Mucosa of descending colon (tissue), 3 donors: ENCODE data around the gene KRT12. TPM values are rescaled to one million over a fixed set of nuclear protein-coding genes. Genes with fewer than 3 reads are reported as not detected.
"Not testable (repeated sequence)": the region's sequence is repeated elsewhere in the genome, so short reads cannot be mapped to it uniquely, and the experiment has no call there.

ENCODE experiments used
- ATAC-seq: fragments of 200-7000 bp; cut with Tn5 transposase; one replicate; pipeline ENCODE4 v1.9.1; 2020; ENCODE audit warnings: mild to moderate bottlenecking, moderate library complexity
- DNase-seq, 3 donors: peaks; one replicate each; pipeline ENCODE4 v3.0.0-alpha.2; 2020
- H3K36me3 ChIP-seq: fragments of 200-600 bp; one replicate; pipeline ENCODE4 v1.8.0; 2021; ENCODE audit warnings: low read depth, mild to moderate bottlenecking
- H3K4me1 ChIP-seq: fragments of 200-600 bp; one replicate; pipeline ENCODE4 v1.8.0; 2021; ENCODE audit warnings: low read depth, mild to moderate bottlenecking
- H3K4me3 ChIP-seq: fragments of 200-600 bp; one replicate; pipeline ENCODE4 v1.8.0; 2021; ENCODE audit warnings: mild to moderate bottlenecking
- H3K9me3 ChIP-seq: fragments of 200-600 bp; one replicate; pipeline ENCODE4 v1.8.0; 2021; ENCODE audit warnings: mild to moderate bottlenecking
- intact Hi-C, 2 donors: fragments of 100-400 bp; cut with DNase I in 1 of 2; cut with micrococcal nuclease in 1 of 2; formaldehyde crosslinking; loops; one replicate each; pipeline versions ENCODE4 v1.11.0 to v1.11.1; 2022; cut with DNase I, micrococcal nuclease
- total RNA-seq, 3 donors: library from RNA; stranded (reverse); fragmentation: NEBNext Ultra II Directional in 2 of 3; extraction: Animal tissue kit (Norgen Biotek cat#: 25700) in 2 of 3; gene quantifications; one replicate each; pipeline versions ENCODE4 v1.2.1 to v1.2.4, GENCODE V29; 2021 to 2023
- TF ChIP-seq, protein P1 (sequence below): fragments of 200-600 bp; IDR thresholded peaks from one replicate; pipeline ENCODE4 v1.8.0; 2022; ENCODE audit warnings: antibody characterized with exemption, mild to moderate bottlenecking
- donor health status: DM: no; HTN: no; CAD: no; lungs with moderate emphysema.
- donor health status: DM: no; HTN: no; CAD: no.
- donor health status: DM: no; HTN: yes; CAD: no.

The KRT12 gene
- total RNA-seq, 3 donors from 2014 or later = 0.80 to 6.0 (median 2.5) TPM

DNA sequence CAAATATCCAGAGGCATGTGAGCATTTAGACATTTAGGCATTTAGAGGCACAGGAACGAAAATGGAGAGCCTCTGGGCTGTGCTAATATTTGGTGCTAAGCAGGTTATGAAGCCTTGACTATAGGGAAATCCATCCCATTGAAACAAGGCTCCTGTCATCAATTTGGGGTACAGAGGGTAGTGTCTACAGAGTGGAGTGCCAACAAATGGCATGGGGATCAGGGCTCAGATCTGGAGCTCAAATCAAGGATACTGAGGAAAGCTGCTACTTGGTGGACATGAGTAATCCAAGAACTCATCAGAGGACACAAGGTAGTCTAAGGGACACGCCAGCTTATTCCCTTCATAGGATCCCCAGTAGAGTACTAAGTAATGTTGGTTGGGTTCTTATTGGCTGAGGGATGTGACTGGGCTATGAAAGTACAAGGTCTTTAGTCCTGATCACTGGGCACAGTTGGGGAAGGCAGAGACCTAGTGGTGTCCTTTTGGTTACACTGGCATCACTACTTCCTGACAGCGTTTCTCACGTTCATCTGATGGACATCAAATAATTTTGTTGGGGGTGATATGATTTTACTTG is 49.8 kb downstream of the KRT12 start:
- ATAC-seq (no peak), DNase-seq (no peak)
- TF ChIP-seq, protein P1, sequence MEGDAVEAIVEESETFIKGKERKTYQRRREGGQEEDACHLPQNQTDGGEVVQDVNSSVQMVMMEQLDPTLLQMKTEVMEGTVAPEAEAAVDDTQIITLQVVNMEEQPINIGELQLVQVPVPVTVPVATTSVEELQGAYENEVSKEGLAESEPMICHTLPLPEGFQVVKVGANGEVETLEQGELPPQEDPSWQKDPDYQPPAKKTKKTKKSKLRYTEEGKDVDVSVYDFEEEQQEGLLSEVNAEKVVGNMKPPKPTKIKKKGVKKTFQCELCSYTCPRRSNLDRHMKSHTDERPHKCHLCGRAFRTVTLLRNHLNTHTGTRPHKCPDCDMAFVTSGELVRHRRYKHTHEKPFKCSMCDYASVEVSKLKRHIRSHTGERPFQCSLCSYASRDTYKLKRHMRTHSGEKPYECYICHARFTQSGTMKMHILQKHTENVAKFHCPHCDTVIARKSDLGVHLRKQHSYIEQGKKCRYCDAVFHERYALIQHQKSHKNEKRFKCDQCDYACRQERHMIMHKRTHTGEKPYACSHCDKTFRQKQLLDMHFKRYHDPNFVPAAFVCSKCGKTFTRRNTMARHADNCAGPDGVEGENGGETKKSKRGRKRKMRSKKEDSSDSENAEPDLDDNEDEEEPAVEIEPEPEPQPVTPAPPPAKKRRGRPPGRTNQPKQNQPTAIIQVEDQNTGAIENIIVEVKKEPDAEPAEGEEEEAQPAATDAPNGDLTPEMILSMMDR = no peak
- Histone ChIP-seq H3K9me3 (no peaks in the 10 kb centered on the region), H3K4me3 (no peak overlapping the region), H3K36me3 (no peaks in the 10 kb centered on the region), H3K4me1 (no peaks in the 10 kb centered on the region)
- intact Hi-C loops = no loop called here

DNA sequence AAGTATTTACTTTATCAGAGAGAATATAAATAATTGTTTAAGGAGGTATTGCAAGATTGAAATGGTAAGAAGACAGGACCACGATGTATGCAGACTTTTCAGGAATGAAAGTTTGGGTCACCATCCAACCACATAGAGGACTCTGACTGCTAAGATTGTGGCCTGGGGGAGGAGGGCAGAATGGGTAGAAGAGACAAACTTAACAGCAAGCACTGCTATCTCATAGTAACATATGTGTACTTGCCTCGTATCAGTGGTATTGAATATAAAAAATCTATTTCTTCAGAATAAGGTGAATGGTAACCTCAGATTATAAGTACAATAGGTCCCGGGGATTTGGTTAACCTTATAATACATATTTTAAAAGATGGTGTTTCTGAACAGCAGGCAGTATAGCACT is 50.5 kb downstream of the KRT12 start:
- DNase-seq (no peak), ATAC-seq (no peak)
- Histone ChIP-seq H3K4me3 (no peak overlapping the region), H3K36me3 (no peaks in the 10 kb centered on the region), H3K4me1 (no peaks in the 10 kb centered on the region), H3K9me3 (no peaks in the 10 kb centered on the region)
- intact Hi-C loops = no loop called here
- TF ChIP-seq, protein P1 = no peak

DNA sequence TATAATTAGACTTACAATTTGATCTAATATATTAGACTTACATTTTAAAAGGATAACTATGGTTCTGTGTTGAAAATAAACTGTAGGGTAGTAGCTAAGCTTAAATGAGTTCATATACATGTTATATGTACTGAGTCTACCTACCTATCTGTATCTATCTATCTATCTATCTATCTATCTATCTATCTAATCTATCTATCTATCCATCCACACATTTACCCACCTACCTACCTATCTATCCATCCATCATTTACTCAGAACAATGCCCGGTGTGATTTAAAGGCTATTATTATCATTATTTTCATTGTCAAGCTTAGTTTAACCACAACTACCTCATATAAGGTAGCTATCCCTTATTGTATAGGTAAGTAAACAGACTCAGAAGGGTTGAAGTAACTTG is 51.6 kb downstream of the KRT12 start:
- Histone ChIP-seq H3K36me3 (no peaks in the 10 kb centered on the region), H3K9me3 (no peaks in the 10 kb centered on the region), H3K4me3 (no peak overlapping the region), H3K4me1 (no peaks in the 10 kb centered on the region)
- TF ChIP-seq, protein P1 = no peak
- DNase-seq (no peak), ATAC-seq (no peak)
- intact Hi-C loops = no loop called here

DNA sequence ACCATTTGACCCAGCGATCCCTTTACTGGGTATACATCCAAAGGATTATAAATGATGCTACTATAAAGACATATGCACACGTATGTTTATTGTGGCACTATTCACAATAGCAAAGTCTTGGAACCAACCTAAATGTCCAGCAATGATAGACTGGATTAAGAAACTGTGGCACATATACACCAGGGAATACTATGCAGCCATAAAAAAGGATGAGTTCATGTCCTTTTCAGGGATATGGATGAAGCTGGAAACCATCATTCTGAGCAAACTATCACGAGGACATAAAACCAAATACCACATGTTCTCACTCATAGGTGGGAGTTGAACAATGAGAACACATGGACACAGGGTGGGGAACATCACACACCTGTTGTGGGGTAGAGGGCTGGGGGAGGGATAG is 52.4 kb downstream of the KRT12 start:
- DNase-seq, H3K4me1 ChIP-seq, intact Hi-C loops, ATAC-seq, H3K9me3 ChIP-seq, H3K36me3 ChIP-seq, H3K4me3 ChIP-seq: not testable (repeated sequence)

DNA sequence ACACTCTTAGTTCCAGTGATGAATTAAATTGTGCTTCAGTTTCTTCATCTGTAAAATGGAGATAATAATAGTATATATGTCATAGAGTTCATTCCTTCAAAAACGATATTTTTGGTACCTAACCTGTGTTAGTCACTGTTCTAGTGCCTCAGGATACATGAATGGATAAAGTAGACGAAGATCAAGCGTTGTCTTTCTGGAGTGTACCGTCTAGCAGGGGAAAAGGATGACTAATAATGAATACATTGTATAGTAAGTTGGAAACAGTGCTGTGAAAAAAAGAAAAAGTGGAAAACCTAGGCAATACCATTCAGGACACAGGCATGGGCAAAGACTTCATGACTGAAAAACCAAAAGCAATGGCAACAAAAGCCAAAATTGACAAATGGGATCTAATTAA is 53.2 kb downstream of the KRT12 start:
- DNase-seq (no peak), ATAC-seq (no peak)
- H3K9me3 ChIP-seq = no peaks in the 10 kb centered on the region
- no peaks in the 10 kb centered on the region for H3K36me3 ChIP-seq
- H3K4me3 ChIP-seq = no peak overlapping the region
- TF ChIP-seq, protein P1 = no peak
- intact Hi-C loops = no loop called here
- no peaks in the 10 kb centered on the region for H3K4me1 ChIP-seq

DNA sequence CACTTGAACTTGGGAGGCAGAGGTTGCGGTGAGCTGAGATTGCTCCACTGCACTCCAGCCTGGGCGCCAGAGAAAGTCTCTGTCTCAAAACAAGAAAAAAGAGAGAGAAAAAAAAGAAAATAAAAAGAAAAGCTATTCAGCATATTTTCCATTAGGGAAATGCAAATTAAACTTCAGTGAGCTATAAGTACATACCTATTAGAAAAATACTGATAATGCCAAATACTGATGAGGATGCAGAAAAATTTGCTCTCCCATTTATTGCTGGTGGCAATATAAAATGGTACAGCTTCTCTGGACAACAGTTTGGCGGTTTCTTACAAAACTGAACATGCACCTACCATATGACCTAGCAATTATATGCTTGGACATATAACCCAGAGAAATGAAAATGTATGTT is 54.4 kb downstream of the KRT12 start:
- no peaks in the 10 kb centered on the region for H3K36me3 ChIP-seq
- H3K9me3 ChIP-seq = no peaks in the 10 kb centered on the region
- ATAC-seq = no peak
- no peak overlapping the region for H3K4me3 ChIP-seq
- intact Hi-C loops = no loop called here
- TF ChIP-seq, protein P1 = no peak
- no peak for DNase-seq
- H3K4me1 ChIP-seq = no peaks in the 10 kb centered on the region

Other genes starting within 250 kb of the KRT12 start
- 10 to 100 TPM; 72.0 to 93.8 (median 87.9) TPM for gene SMARCE1, start 219.4 kb downstream of the KRT12 start, total RNA-seq
- 1 to 10 TPM in 1 of 3 donors, under 1 TPM in 1, not detected in 1; 0.43 to 1.0 TPM for gene KRT222, start 202.0 kb downstream of the KRT12 start, total RNA-seq
- 1 to 10 TPM; 2.0 to 4.2 (median 2.4) TPM for gene KRT24, start 163.5 kb downstream of the KRT12 start, total RNA-seq
- not detected for gene KRT25, start 111.9 kb downstream of the KRT12 start, total RNA-seq
- not detected for gene KRT26, start 95.0 kb downstream of the KRT12 start, total RNA-seq
- not detected for gene KRT27, start 84.7 kb downstream of the KRT12 start, total RNA-seq
- not detected for gene KRT28, start 67.3 kb downstream of the KRT12 start, total RNA-seq
- 10 to 100 TPM; 24.5 to 33.1 (median 26.4) TPM for gene KRT10, start 44.6 kb downstream of the KRT12 start, total RNA-seq
- 1,000 to 10,000 TPM in 2 of 3 donors, 100 to 1,000 TPM in 1; 553 to 1,810 (median 1,312) TPM for gene KRT20, start 18.0 kb upstream of the KRT12 start, total RNA-seq
- under 1 TPM in 1 of 3 donors, not detected in 2; 0.53 TPM for gene KRT23, start 70.4 kb upstream of the KRT12 start, total RNA-seq
- under 1 TPM in 1 of 3 donors, not detected in 2; 0.52 TPM for gene KRT39, start 99.7 kb upstream of the KRT12 start, total RNA-seq
- under 1 TPM in 1 of 3 donors, not detected in 2; 0.22 TPM for gene KRT40, start 117.1 kb upstream of the KRT12 start, total RNA-seq
- not detected for gene KRTAP3-3, start 126.9 kb upstream of the KRT12 start, total RNA-seq
- not detected for gene KRTAP3-2, start 132.7 kb upstream of the KRT12 start, total RNA-seq
- not detected for gene KRTAP3-1, start 141.9 kb upstream of the KRT12 start, total RNA-seq
- gene KRTAP1-5, start 160.0 kb upstream of the KRT12 start, total RNA-seq = not detected
- gene KRTAP1-4, start 163.0 kb upstream of the KRT12 start, total RNA-seq = not detected
- not detected for gene KRTAP1-3, start 167.7 kb upstream of the KRT12 start, total RNA-seq
- not detected for gene KRTAP1-1, start 174.2 kb upstream of the KRT12 start, total RNA-seq
- gene KRTAP2-1, start 180.1 kb upstream of the KRT12 start, total RNA-seq = not detected
- not detected for gene KRTAP2-2, start 188.0 kb upstream of the KRT12 start, total RNA-seq
- not detected for gene KRTAP2-3, start 192.9 kb upstream of the KRT12 start, total RNA-seq
- gene KRTAP2-4, start 198.7 kb upstream of the KRT12 start, total RNA-seq = not detected
- gene KRTAP4-7, start 216.9 kb upstream of the KRT12 start, total RNA-seq = not detected
- gene KRTAP4-8, start 230.9 kb upstream of the KRT12 start, total RNA-seq = not detected
- not detected for gene KRTAP4-16, start 235.0 kb upstream of the KRT12 start, total RNA-seq
- gene KRTAP4-9, start 238.2 kb upstream of the KRT12 start, total RNA-seq = not detected